Nephron (organoid): ENCODE measurements around the gene SRP14.

ENCODE experiments used
- H3K27ac Mint-ChIP-seq, 3 experiments: 2 replicates each; pipeline ENCODE4 v1.8.0; 2020; ENCODE audit warnings: mixed read lengths in 3 of 3, mild to moderate bottlenecking in 2 of 3, moderate library complexity in 1 of 3
- H3K27me3 Mint-ChIP-seq: 2 replicates; pipeline ENCODE4 v1.8.0; 2021; ENCODE audit warnings: low read depth, mild to moderate bottlenecking, moderate library complexity, mixed read lengths
- H3K36me3 Mint-ChIP-seq: 2 replicates; pipeline ENCODE4 v1.8.0; 2020; ENCODE audit warnings: low read depth, mixed read lengths
- H3K4me1 Mint-ChIP-seq: 2 replicates; pipeline ENCODE4 v1.8.0; 2020; ENCODE audit warnings: mixed read lengths
- H3K4me3 Mint-ChIP-seq, 3 experiments: 2 replicates each; pipeline ENCODE4 v1.8.0; 2020; ENCODE audit warnings: mild to moderate bottlenecking in 3 of 3, mixed read lengths in 3 of 3, moderate library complexity in 2 of 3
- H3K9me3 Mint-ChIP-seq: 2 replicates; pipeline ENCODE4 v1.8.0; 2020; ENCODE audit warnings: mixed read lengths
- TF ChIP-seq, protein P1 (sequence below), 3 experiments: fragments of 200-600 bp; sonication (generic); IDR thresholded peaks; one replicate each; pipeline ENCODE4 v1.5.0; 2021; ENCODE audit warnings: antibody characterized with exemption in 3 of 3; ENCODE audit not compliant: unreplicated experiment in 3 of 3

SRP14 gene

DNA sequence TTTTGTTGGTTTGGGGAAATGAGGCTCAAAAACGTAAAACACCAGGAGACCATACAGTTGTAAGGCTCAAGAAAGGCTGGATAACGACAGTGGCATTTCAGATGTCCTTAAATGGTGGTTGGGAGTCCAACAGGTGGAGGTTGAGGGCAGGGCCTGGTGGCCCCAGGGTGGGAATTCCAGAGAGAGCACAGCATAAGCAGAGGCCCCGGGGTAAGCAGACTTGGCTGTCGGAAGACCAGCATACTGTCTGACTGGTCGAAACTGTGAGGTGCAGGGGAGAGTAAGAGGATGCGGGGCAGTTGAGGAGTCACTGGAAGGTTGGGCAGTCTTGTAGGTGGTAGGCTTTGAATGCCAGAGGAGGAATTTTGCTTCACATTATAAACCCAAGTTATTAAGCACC is 48.3 kb downstream of the SRP14 start:
- TF ChIP-seq, protein P1, sequence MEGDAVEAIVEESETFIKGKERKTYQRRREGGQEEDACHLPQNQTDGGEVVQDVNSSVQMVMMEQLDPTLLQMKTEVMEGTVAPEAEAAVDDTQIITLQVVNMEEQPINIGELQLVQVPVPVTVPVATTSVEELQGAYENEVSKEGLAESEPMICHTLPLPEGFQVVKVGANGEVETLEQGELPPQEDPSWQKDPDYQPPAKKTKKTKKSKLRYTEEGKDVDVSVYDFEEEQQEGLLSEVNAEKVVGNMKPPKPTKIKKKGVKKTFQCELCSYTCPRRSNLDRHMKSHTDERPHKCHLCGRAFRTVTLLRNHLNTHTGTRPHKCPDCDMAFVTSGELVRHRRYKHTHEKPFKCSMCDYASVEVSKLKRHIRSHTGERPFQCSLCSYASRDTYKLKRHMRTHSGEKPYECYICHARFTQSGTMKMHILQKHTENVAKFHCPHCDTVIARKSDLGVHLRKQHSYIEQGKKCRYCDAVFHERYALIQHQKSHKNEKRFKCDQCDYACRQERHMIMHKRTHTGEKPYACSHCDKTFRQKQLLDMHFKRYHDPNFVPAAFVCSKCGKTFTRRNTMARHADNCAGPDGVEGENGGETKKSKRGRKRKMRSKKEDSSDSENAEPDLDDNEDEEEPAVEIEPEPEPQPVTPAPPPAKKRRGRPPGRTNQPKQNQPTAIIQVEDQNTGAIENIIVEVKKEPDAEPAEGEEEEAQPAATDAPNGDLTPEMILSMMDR (IDR thresholded peaks at IDR 0.05; ENCODE audit: unreplicated experiment in 3 of 3), result no peak
- Mint-ChIP-seq H3K4me3 (no peak overlapping the region), H3K4me1 (no peaks in the 10 kb centered on the region), H3K27me3 (no peaks in the 10 kb centered on the region), H3K36me3 (peaks cover 78% of the 10 kb centered on the region), H3K27ac (no peak overlapping the region), H3K9me3 (no peaks in the 10 kb centered on the region)

DNA sequence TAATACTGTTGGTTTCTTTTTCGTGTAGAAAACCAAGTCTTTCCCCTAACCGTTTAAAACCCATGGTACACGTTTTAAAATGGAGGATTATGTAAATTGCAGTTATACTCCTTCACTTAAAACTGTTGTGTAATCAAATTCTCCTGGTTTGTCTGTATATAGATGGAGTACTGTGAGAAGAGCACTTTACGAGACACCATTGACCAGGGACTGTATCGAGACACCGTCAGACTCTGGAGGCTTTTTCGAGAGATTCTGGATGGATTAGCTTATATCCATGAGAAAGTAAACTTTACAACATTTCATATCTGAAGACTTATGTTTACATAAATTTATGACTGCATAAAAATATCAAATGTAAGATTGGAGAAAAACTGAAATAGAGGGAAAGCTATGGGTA is 51.2 kb downstream of the SRP14 start:
- no peaks in the 10 kb centered on the region for H3K4me1 Mint-ChIP-seq
- no peak overlapping the region for H3K27ac Mint-ChIP-seq
- no peak overlapping the region for H3K4me3 Mint-ChIP-seq
- peaks cover 15% of the 10 kb centered on the region for H3K9me3 Mint-ChIP-seq
- TF ChIP-seq, protein P1 (IDR thresholded peaks at IDR 0.05; ENCODE audit: unreplicated experiment in 3 of 3), result no peak
- peaks cover 84% of the 10 kb centered on the region for H3K36me3 Mint-ChIP-seq
- no peaks in the 10 kb centered on the region for H3K27me3 Mint-ChIP-seq
